H1 (cell line): ENCODE measurements around the gene SBK2. TPM values are rescaled to one million over a fixed set of nuclear protein-coding genes. Genes with fewer than 3 reads are reported as not detected.

Source experiments
- BRCA1 ChIP-seq: IDR thresholded peaks from 2 replicates; pipeline ENCODE4 v1.6.1; 2012; ENCODE audit warnings: low read depth, low read length, improper control_type of control experiment
- EGR1 ChIP-seq: IDR thresholded peaks from 2 replicates; pipeline ENCODE4 v1.6.1; 2011; ENCODE audit warnings: low read depth, low read length, borderline replicate concordance
- FOSL1 ChIP-seq: IDR thresholded peaks from 2 replicates; pipeline ENCODE4 v1.6.1; 2011; ENCODE audit warnings: mild to moderate bottlenecking, low read depth, low read length, moderate library complexity; ENCODE audit not compliant: insufficient read depth
- HDAC2 ChIP-seq, 2 experiments: fragments of 300-600 bp in 1 of 2; sonication (generic) in 1 of 2; IDR thresholded peaks; 2 replicates each; pipeline ENCODE4 v1.6.1; 2011 to 2012; ENCODE audit warnings: low read depth in 2 of 2, low read length in 2 of 2, mild to moderate bottlenecking in 2 of 2, moderate library complexity in 2 of 2, borderline replicate concordance in 1 of 2, inconsistent platforms in 1 of 2
- JUND ChIP-seq: IDR thresholded peaks from 2 replicates; pipeline ENCODE4 v1.6.1; 2011; ENCODE audit warnings: mild to moderate bottlenecking, improper control_type of control experiment, low read length
- POLR2A ChIP-seq, 2 experiments: IDR thresholded peaks; 1 replicate in 1 of 2; 2 replicates in 1 of 2; pipeline ENCODE4 v1.6.1; 2011; ENCODE audit warnings: low read depth in 2 of 2, low read length in 2 of 2, mild to moderate bottlenecking in 2 of 2; ENCODE audit errors: control extremely low read depth in 1 of 2
- ZNF274 ChIP-seq: IDR thresholded peaks from 2 replicates; pipeline ENCODE4 v1.7.0; 2012; ENCODE audit warnings: low read length, borderline replicate concordance; ENCODE audit errors: extremely low read depth
- polyA plus RNA-seq, 7 experiments: library from polyadenylated mRNA; depleted of rRNA in 3 of 7; stranded (reverse) in 5 of 7; unstranded in 2 of 7; fragments of >200 nt in 5 of 7; fragments of 200-250 nt in 2 of 7; gene quantifications; 1 replicate in 5 of 7; 2 replicates in 1 of 7; 4 replicates in 1 of 7; pipeline versions ENCODE4 v1.2.1 to v1.2.3, GENCODE V29; 2011 to 2013; ENCODE audit warnings: missing spikeins in 2 of 7, mixed read lengths in 2 of 7
- total RNA-seq: library from RNA; stranded (reverse); fragmentation: NEBNext Ultra II Directional; extraction: Animal tissue kit (Norgen Biotek cat#: 25700); gene quantifications from 2 replicates; pipeline ENCODE4 v1.2.1, GENCODE V29; 2021

The SBK2 gene
- total and polyA plus RNA-seq, 2 of the 8 experiments (the other 6 are each of a cell fraction or from before 2014, with no cell fraction given), result 3.2 to 4.1 TPM

- TF ChIP-seq HDAC2 (IDR thresholded peaks at IDR 0.05; ENCODE audit: borderline replicate concordance in 1 of 2, low read depth in 2 of 2, low read length in 2 of 2) (no peak), JUND (no peak), EGR1 (no peak), ZNF274 (no peak), BRCA1 (no peak), FOSL1 (no peak), POLR2A (IDR thresholded peaks at IDR 0.05; ENCODE audit: control extremely low read depth in 1 of 2, low read depth in 2 of 2, low read length in 2 of 2) (no peak)
Measured at GRCh38 chr19:55578031-55578760, 41.3 kb upstream of the SBK2 start (continued).
